Islet of Langerhans (tissue), 1 donor: Measurements from ENCODE around the gene EDAR.

Source experiments
- FAIRE-seq: peaks from one replicate; lab custom pipeline; 2011; peaks lifted over from hg19 to GRCh38; lab: Jason Lieb, UNC

The EDAR gene

DNA sequence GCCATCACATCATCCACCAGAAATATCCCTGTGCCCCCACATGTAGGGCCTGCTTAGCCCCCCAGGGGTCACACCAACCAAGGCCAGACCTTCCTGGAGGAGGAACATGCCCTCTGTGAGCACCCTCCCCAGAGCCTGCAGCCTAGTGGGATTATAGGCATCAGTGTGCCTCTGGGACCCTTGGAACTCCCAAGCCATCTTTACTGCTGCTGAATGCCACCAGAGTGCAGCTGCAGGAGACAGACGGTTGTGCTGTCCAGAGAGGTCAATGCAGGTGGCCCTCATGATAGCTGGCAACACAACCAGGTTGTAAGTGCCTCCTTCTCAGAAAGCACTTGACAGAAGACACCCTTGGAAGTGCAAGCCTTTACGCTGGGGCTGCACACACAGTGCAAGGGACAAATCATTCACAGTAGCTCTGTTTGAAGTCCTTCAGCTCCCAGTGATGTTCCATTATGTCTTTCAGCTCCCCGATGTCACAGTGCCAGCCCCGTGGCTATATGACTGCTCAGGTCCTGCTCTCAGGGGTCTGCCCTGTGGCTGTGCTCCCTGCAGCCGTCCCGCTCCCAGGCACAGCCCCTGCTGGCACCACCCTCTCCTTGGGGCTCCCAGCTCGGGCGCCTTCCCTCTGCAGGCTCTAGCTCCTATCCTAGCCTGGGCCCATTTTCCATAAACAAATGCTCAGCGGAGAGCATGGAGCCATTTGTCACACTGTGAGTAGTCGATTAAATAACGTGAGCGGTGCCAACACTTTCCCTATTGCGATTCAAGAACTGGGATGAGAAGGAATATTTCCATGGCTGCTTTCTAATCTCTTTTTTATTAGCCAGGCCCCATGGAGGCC is 65.1 kb downstream of the EDAR start:
- FAIRE-seq, result no peak

DNA sequence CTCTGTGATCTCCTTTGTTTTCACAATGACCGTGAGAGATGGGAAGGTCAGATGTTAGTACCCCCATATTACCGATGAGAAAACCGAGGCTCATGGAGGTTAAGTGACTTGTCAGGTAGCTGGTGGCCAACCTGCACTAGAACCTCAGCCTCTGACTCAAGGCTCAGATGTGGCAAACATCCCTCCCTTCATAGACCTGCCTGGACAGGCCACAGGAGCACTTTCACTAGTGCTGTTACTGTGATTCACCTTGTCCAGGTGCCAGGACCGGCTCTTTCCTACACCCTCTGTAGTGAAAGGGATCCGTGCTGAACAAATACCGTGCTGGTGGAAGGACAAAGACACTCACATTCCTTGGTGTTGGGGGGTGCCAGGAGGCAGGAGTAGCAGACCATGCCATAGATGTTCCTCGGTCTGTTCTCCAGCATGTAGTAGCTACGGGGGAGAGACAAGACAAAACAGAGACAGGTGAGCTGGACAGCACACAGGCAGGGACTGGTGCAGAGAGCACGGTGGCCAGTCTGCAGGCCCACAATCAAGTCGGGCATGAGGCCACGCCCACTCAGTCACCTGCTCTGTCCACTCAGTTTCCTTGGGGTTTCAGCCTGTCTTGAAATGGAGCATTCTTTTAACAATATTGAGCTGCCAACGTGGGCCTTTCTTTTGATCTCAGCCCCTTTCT is 65.9 kb downstream of the EDAR start:
- FAIRE-seq, result no peak

DNA sequence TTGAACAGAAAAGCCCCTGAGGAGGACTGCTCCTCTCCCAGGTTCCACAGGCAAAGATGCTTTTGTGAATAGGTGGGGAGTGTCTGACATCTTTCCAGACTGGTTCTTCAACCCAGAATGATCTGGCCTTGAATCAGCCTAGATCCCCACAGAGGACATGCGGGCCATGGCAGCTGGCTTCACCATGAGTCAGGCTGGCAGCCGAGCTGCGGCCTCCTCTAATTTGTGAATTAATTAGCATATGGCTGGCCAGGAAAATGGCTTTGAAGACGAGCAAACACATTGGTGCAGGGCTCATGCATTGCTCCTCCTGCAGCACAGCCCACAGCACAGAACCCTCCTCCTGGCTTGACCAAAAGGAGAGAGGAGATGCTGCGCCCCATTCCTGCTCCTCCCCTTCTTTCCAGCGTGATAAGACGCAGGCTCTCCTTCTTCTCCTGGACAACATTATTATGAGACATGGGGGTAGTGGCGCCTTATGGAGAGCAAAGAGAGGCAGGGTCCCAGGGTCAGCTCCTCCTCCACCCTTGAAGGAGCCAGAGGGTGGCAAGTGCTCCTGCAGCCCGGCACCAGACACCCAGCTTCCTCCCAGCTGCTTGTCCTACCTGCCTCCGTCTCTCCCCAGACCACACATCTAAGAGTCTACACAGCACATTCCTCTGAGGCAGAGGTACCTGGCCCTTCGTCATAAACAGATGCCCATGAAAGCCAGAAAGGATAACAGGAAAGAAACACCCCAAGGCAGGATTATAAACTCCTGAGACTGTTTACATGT is 66.7 kb downstream of the EDAR start:
- no peak for FAIRE-seq

DNA sequence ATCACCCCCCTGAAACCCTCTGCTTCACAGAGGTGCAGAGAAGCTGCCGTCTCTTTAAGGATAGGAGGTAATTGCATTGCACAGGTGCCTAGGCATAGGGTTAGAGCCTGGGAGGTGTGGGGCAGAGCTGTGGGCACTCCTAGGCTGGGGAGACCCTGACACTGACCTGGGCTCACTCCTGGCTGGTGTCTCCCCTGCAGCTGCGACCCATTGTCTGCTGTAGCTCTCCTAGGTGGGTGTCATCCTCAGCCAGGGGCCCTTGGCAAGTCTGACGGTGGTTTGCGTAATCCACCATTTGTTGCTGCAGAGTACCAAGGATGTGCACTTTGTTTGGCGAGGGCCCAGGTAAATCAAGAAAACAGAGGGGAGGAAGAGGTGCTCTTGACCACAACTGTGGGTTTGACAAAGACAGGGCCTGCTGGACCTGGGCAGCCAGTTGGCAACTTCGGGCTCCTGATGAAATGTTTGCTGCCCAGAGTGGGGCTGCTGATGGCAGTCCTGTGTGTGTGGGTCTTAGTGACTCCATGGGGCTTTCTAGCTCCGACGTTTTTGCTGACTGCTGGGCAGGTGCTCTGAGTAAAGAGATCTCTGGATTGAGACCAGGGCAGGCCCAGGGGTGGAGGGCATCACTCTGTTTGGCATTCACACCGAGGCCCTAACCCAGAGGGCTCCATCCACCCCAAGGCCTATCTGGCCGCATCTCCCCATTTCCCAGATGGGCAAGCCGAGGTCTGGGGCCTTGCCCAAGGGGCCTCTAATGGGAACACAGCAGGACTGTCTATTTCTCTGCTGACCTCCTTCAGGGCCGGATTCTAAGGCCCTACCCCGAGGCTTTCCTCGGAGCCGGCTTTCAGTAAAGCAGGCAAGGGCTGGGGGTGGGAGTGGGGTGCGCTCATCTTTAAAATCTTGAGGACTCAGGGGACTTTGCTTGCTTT is 67.7 kb downstream of the EDAR start:
- FAIRE-seq, result no peak

DNA sequence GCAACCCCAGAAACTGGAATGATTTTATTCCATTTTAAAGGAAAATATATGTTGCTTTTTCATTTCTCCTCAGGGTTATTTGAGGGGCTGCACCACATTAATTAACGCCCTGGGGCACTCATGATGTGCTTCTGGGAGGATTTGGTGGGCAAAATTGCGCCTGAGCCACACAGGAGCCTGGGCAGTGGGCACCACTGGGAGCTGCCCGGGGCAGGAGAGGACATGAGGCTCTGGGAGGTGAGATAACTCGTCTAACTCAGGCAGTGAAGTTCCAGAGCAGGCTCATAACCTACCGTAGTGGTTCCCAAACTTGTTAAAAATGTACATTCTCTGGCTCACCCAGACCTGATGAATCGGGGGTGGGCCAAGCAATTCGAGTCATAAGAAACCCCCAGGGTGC is 68.3 kb downstream of the EDAR start:
- no peak for FAIRE-seq

DNA sequence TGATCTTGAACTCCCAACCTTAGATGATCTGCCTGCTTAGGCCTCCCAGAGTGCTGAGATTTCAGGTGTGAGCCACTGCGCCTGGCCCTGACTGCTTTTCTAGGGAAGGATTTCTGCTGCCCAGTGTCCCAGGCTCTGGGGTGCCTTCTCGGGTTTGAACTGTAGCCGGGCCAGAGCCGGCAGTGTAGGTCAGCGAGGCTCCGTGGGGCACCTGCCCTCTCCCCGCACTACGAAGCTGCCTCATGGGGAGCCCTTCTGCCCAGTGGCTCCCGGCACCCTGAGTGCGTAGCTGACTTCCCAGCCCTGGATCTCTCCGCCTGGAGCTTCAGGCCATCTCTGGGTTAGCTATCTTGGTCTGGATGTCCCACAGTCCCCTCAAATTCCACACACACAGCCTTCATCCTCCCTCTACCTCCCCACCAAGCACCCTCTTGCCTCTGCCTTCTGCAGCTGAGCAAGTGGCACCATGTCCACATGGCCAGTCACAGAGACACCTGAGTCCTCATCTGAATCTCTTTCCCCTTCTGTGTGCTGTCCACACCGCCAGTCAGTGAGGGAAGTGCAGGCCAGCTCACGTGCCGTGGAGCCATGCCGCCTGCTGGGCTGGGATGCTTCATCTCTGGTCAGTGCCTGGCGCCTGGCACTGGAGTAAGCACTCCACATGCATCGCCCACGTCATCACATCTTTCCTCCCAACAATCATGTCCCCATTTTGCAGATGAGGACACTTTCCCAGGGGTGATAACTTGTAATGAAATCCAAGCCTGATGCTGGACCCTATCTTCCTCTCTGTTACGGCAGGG is 69.2 kb downstream of the EDAR start:
- no peak for FAIRE-seq

DNA sequence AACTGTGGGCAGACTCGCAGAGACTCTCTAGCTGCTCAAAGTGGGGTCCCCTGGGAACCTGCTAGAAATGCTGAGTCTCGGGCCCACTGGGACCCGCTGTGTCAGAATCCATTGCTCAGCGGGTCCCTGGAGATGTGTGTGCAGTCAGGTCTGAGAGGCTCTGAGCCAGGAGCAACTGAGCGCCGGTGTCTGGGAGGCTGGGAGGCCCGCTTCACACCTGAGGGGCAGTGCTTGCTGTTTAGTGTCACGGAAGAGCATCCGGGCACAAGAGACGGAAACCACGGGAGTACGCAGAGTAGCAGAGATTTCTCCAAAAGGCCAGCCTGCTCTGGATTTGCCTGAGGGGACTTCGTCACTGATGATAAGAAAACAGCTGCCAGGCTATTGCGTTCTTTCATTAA is 70.1 kb downstream of the EDAR start:
- FAIRE-seq, result no peak

DNA sequence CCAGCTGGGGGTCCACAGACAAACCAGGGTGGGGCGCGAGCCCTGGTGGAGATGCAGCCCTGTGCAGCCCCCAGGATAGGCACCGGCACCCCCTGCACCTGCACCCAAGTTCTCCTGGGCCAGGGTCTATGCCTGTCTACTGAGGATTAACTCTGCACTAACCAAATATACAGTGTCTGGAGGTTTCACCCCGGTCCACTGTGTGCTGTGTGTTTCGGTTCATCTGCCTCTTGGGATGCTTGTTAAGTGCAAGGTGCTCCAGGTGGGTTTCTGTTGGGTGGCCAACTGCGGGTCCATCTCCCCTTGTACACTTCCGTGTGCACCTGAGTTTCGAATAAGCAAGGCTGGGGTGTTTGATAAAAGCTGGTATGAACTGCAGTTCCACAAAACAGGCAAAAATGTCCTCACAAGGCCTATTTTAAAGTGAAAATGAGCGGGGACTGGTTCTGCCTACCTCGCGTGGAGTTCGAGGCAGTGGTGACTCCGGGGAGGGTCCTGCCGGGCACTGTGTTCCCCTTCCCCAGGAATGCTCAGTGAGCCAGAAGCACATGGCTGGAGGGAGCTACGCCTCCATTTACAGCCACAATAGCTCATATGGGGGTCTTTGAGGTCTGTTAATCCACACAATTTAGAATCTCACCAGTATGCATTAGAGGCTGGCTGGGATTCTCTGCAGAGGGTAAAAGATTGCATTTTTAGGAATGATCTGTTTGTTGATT is 70.7 kb downstream of the EDAR start:
- no peak for FAIRE-seq

DNA sequence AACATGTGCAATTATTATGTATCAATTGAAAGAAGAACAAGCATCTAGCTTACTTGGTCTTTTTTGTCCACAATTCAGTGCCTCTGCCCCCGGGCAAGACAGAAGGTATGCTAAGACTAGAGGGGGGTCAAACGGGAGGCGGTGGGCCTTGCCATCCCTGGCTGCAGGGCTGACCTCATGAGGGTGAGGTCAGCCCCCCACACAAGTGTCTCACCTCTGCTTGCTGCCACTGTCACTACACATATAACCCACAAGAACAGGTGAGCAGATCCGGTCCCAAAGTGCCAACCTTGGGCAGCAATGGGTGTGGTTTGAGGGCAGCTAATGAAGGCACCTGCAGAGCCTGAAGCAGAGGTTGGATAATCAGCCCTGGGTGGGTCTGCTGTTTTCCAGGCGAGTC is 71.5 kb downstream of the EDAR start:
- no peak for FAIRE-seq

DNA sequence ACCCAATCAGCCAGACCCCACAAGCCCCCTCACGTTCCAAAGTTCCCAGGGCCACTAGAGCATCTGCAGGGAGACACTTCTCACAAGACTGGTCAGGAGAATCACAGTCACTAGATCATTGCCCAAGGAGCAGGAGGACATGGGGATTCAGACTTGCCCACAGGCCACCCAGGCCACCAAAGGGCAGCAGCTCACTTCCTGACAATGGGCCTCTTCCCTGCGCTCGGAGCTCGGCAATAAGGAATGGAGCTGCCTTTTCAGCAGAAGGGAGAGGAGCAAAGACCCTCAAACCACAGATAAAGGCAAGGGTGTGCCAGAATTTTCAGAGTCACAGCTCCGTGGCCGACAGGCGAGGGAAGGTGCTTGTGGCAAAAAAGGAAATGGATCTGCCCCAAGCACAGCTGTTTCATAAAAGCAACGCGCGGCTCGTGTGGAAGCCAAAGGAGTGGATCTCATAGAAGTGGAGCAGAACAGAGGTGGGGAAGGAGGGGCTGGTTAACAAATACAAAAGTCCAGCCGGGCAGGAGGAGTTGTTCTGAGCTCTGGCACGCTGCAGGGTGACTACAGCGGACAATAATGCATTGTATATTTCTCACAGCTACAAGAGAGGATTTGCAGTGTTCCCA is 72.1 kb downstream of the EDAR start:
- no peak for FAIRE-seq

DNA sequence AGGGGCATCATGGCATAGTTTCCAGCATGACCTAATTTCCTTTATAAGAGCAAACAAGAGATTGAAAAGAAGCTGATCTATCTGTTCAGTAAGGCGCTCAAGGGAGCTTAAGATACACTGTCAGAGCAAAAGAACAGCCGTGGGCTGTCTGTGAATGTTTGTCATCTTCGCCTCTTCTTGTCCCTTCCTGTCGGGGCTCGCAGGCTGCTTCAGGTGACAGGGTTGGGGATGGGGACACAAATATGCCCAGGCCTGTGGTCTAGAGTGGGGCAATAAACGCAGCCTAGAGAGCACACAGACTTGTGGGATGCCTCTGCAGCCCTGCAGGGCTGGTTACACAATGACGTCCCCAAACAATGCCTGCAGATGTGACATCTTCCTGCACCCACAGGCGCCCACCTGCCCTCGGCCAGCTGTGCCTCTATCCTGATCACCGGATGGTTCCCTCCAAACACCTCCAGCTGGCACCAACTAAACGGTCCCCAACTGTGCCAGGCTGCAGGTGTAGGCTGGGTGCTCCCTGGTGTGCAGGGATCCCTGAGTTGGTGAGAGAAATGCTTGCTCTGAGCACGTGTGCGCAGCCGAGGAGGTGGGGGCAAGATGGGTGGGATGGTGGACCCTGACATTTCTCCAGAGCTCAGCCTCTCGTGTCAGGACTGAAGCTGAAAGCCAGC is 72.8 kb downstream of the EDAR start:
- no peak for FAIRE-seq

DNA sequence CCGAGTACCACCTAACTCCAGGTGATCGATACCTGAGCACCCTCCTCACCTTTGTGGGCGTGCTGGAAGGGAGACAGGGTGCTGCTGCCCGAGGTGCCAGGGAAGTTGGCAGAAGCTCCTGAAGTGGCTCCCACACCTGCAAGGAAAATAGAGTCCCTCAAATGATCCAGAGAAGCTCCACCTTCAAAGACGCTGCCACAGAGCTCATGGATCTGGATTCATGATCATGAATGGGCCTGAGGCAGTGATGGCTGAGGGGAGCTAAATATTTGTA is 76.5 kb downstream of the EDAR start:
- no peak for FAIRE-seq

DNA sequence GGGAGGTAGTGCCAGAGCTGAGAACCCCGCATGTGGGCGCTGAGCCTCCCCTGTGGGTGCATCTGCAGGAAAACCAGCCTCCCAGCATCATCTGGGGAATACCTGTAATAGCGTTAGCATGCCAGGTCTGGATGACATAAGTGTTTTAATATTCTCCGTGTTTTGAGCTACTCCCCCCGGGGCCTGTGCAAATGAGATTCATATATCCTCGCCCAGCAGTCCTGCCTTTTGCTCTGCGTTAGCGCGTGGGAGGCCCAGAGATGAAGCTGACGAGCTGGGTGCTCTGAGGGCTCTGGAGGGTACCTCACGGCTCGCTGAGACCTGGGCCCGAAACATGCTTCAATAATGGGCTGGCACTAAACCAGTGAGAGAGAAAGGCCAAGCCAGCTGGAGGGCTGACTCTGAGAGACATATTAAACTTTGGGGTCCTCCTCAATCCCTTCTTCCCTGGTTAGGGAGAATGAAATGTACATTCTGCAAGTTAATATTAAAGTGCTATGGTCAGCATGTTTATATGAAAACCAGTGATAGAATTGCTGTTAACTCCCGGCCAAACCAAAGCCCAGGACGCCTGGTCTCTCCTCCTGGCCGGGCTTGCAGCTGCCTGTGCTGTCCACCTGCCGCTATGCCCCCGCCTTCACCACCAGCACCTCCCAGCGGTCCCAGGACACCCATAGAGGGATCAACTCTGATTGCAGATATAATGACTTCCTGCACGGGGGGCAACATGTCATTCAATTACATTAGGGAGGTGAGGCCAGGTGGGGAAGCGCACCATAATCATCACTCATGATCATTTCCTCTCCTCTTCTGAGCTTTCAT is 77.0 kb downstream of the EDAR start:
- no peak for FAIRE-seq

DNA sequence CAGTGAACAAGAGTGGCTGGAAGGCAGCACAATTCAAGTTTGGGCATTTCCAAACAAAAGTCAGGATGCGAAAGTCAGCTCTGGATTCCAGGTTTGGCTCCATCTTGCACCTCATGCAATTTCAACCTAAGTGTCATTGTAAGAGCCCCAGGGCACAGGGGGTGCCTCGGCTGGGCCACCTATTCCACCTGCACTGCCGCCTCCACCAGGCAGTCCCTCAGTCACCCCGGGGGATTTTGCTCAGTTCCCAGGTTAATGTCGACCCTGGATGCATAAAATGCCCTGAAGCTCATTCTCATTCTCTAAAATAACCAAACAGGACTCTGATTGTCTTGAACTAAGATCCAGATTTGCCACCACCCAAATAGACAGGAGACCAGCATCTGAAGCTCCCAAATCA is 77.6 kb downstream of the EDAR start:
- no peak for FAIRE-seq

DNA sequence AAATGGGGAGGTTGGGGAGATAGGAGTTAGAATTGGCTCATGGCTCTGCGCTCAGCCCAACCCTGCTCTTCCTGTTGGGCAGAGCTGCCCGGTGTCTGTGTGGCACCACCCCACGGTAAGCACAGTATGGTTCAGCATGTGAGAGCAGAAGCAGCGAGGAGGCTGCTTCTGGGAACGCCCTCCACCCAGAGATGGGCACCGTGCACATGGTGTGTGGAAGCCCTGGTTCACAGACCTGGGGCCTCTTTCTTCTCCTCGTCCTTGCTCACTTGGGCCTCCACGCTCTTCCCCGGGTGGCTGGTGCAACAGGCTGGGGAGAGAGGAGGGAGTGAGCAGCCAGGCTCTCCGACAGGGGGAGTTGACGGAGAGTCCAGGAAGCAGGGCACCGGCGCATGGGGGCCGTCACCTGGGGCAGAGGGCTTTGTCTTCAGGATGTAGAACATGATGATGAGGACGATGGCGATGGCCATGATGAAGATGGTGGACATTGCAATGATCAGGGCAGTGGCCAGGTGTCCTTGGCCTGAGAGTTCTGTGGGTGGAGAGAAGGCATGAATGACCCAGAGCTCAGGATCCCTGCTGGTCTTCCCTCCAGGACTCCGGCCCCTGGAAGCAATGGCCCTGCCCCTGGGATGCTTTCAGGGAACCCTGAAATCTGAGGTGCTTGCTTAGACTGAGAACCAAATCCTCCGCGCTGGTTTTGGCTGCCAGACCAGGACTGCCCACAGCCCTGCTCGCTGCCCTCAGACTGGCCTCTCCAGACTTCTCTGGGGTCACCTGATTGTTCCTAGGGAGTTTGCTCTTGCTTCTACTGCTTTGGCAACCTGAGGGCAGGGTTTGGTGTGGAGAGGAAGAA is 78.3 kb downstream of the EDAR start:
- FAIRE-seq, result no peak

DNA sequence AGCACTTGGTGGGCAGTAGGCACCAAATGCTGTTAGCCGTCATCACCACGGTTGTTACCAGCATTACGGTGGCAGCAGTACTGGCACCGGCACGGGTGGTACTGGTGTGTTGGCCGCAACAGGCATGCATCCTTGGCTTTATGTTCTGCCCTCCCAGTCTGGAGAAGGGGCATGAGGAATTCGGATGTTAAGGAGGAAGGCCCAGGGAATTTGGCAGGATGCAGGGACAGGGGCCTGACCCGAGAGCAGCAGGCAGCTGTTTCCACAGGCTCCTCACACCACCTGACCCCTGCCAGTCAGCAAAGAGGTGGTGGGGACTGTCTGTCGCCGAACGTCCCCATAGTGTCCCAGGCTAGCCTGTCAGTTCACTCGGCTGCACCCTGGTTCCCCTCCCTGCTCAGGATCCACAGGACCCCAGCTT is 79.0 kb downstream of the EDAR start:
- no peak for FAIRE-seq

DNA sequence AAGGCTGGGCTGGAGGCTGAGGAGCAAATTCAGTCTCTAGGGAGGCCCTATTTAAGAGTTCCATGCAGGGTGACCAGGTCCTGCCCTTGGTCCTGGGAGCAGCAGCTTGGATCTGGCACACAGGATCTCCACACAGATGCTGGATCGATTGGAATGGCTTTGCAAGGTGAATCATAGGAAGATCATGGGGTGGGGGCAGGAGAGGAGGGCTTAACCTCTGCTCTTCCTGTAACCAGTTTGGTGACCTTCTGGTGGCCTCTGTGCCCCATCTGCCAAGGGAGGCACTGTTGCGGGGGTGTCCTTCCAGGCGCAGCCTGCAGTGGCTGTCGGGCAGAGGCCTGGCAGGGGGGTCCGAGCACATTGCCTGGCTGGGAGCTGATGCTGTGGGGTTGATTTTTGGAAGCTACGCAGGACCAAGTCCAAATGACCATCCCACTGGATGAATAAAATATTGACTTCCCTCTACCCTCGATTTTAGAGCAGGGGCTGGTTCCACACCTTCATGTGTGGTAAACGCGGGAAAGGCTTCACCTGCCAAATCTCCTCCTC is 79.7 kb downstream of the EDAR start:
- FAIRE-seq, result no peak

DNA sequence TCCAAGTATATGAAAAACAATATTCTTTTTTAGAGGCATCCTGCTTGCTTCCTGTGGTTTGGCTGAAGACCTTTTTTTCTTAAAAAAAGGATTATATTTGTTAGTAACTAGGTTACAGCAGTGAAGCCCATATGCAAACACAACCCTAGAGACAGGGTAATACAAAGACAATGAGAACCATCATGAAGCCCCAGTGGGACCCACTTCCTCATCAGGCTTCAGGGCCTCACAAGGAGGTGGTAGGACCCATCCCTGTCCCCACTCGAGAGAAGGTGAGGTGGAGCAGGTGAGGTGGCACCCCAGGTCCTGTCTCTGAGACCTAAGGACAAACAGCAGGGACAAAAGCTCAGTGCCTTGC is 80.3 kb downstream of the EDAR start:
- FAIRE-seq, result no peak
